COLO829 (cell line): ENCODE data around the gene WFS1.

ENCODE experiments used
- DNase-seq: peaks from one replicate; pipeline ENCODE4 v3.0.0; 2012; ENCODE audit warnings: low spot score

Gene WFS1

DNA sequence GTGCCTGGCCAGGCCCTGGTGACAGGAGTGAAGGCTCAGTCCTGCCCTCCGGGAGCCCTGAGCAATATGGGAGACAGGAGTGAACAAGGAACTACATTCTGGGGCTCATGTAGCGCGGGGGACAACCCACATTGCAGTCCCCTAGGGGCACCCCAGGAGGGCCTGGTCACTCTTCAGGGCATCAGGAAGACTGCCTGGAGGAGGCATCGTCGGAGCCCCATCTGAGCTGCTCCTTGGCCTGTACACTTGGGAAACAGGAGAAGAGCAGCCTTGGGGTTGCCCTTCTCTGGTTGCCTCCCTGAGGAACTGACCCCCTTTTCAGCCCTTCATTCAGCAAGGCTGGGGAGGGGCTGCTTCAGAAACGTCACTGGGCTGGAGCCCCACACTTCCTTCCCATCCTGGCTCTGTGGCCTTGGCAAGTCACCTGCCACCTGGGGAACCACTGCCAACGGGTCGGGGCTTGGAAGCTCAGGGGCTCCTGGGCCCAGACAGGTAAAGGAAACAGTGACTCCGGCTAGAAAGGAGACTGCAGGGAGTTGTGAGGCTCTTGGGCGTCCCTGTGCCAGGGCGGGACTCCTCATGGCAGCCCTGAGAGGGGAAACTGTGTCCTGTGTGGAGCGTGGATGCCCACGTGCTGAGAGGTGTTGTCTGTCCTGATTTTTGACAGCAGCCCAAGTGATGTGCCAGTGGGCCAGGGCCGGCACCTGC, 10.1 kb downstream of the WFS1 start:
- DNase-seq: no peak

- DNase-seq: no peak
Observed at GRCh38 chr4:6280365-6280996, 10.8 kb downstream of the WFS1 start.

- DNase-seq: no peak
Observed at GRCh38 chr4:6281436-6282313, 12.0 kb downstream of the WFS1 start.

- DNase-seq: no peak
Observed at GRCh38 chr4:6282314-6282771, 12.7 kb downstream of the WFS1 start.

DNA sequence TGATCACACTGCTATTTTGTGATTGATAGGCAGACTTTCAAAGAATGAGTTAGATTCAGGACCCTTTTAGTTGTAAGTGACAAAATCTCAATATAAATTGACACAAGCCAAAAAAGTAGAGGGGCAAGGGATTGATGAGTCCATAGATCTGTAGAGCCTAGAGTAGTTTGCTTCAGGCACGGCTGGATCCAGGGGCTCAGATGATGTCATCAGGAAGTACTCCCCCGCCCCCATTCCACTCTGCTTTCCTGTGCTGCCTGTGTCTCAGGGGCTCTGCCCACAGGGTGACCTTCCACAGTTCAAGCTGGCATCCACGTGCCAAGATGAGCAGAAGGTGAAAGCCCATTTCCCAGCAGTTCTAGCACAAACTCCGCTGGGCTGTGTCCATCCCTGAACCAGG, 13.6 kb downstream of the WFS1 start:
- DNase-seq: no peak

DNA sequence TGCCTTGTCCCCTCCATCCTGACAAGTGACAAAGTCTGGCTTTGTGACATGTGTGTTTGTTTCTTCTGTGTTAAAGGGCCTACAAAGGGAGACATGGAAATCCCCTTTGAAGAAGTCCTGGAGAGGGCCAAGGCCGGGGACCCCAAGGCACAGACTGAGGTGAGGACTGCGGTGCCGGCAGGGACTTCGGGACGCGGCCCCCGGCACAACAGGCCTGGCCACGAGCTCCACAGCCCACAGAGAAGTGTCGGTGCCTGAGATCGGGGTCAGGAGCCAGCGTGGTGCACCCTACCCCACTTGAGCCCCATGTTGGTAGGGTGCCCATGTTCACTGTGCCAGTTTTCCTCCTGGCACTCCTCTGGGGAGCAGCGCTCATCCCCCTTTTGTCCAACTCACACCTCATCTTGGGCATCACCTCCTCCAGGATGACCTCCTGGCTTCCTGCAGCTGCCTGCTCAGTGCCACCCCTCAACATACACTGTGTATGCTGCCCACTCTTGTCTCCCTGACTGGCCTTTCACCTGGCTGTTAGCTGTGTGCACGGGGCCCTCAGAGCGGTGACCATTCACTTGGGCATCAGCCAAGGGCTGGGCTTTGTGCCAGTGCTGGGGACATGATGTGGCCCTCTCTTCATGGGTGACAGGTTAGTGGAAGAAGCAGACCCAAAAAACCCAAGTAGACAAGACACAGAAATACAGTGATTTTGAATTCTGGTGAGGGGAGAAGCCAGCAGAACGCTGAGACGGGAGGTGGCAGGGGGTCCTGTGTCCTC, 17.6 kb downstream of the WFS1 start:
- DNase-seq: no peak

GRCh38 chr4:6288342-6288741, 18.7 kb downstream of the WFS1 start:
- DNase-seq: no peak

- no peak for DNase-seq
Observed at GRCh38 chr4:6288871-6289270, 19.2 kb downstream of the WFS1 start.

DNA sequence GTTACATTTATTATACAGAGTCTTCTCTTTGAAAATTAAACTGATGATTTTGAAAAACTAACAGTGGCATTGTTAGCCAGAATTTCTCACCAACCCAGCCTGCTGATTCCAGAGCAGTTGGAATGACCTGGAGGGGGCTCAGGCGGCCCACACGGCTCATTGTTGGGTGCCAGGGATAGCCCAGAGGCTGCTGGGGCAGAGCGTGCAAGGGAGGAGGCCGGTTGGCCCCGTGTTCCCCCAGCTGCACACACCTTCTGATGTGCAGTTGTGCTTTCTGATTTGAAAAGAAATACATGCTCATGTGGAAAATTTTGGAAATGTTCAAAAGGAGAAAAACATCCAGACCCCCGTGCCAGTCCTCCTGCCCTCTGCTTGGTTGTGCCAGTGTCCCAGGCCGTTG, 20.6 kb downstream of the WFS1 start:
- DNase-seq: no peak

DNA sequence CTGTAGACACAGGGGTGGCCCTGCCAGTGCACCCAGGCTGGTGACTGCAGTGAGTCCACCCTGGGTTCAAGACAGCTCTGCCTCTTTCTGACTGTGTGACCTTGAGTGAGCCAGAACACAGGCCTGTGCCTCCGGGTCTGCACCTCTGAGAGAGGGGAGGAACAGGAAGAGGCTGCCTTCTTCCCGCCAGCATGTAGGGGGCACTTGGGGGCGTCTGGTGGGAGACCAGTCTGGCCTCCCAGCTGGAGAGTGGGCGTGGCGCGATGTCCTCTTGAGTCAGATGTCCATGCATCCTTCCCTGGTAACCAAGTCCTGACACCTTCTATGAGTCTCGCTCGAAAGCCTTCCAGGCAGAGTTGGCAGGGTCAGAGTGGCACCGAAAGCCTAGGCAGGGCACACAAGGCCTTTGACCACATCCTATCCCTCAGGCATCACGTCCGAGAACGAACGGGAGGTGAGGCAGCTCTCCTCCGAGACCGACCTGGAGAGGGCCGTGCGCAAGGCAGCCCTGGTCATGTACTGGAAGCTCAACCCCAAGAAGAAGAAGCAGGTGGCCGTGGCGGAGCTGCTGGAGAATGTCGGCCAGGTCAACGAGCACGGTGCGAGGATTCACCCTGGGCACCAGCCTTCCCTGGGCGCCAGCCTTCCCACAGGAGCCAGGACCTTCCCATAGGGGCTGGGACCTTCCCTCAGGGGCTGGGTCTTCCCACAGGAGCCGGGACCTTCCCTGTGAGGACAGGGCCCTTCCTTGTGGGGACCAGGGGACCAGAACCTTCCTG, 21.3 kb downstream of the WFS1 start:
- no peak for DNase-seq

- no peak for DNase-seq
Observed at GRCh38 chr4:6291784-6292297, 22.2 kb downstream of the WFS1 start.

DNA sequence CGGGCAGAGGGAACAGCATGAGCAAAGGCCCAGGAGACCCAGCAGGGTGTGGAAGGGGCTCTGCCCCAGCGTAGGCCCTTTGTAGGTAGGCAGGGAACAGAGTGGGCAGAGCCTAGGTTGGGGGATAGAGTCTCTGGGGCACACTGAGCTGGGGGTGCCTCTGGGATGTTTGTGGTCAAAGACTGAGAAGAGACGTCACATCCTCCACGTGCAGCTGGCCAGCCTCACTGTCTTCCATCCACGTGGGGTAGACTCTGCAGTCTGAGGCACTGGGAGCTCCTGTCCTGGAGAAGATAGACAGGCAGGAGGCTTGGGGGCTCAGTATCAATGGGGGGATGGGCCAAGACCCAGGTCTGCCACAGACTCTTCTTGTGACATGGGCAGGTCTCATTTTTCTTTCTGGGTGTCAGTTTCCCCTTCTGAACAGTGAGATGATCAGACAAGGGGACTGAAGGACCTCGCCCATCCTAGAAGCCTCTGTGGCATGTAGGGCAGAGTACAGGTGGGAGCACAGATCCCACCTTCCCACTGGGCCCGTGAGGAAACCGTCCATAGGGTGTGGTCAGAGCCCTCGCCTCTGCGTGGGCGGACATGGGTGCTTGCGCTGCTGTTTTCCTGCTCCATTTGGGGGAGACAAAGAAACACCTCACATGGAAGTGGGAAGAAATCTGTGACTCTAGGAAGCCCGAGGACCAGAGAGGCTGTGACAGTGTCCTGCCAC, 22.9 kb downstream of the WFS1 start:
- DNase-seq: no peak

DNA sequence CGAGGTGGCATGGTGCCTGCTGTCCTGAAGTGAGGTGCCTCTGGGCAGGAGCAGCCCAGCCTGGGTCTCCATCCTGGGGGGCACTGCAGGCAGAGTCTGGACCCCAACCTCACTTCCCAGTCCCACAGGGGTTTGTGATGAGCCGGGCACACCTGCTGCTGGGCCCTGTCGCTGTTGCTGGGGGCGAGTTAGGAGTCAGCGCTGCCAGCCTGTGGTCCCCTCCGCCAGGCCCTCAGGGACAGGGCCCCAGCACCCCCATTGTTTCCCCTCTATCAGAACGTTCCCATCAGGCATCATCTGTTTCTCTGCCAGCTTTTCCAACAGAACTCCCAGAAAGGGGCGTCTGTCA, 23.4 kb downstream of the WFS1 start:
- no peak for DNase-seq

- no peak for DNase-seq
Observed at GRCh38 chr4:6293661-6294060, 24.0 kb downstream of the WFS1 start.

DNA sequence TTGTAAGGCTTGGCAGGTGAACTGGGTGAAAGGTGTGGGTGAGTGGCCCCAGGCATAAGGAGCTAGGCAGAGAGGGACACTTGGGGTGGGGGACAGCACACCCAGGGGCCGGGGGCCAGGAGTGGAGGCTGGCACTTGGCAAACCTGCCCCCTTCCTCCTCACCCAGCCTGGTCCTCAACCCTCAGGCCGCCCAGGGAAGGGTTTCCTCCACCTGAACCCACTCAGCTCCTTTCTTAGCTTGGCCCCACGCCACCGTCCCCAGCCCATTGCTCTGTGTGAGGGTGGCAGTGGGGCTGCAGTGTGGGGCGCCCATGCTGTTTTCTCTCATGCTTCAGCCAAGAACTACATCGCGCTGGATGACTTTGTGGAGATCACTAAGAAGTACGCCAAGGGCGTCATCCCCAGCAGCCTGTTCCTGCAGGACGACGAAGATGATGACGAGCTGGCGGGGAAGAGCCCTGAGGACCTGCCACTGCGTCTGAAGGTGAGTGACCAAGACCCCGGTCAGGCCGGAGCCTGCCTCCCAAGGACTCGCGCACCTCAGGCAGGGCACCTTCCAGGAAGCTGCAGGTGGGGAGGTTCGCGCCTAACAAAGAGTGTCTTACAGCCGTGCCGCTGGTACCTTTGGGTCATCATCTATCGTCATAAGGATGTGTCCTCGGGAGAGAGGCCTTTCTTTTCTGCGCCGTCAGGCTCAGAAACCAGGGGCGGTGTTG, 25.2 kb downstream of the WFS1 start:
- DNase-seq: no peak

DNA sequence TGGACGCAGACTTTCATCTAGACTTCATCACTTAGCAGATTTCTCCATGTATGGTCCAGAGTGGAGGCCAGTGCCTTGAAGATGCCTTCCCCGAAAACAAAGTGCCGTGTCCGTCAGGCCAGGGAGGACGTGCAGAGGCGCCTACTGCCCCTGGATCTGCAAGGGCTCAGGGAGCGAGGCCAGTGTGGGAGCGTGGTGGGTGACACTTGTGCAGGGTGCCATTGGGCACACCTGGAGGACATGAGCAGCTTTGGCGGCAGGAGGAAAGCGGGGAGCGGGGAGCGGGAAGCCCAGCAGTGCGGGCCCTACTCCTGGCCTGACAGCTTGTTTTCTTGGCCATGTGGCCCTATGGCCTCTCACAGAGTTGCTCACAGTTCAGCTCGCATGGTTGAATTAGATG, 25.8 kb downstream of the WFS1 start:
- DNase-seq: no peak

GRCh38 chr4:6296026-6296425, 26.4 kb downstream of the WFS1 start:
- DNase-seq: no peak

GRCh38 chr4:6297266-6297815, 27.7 kb downstream of the WFS1 start:
- DNase-seq: no peak

DNA sequence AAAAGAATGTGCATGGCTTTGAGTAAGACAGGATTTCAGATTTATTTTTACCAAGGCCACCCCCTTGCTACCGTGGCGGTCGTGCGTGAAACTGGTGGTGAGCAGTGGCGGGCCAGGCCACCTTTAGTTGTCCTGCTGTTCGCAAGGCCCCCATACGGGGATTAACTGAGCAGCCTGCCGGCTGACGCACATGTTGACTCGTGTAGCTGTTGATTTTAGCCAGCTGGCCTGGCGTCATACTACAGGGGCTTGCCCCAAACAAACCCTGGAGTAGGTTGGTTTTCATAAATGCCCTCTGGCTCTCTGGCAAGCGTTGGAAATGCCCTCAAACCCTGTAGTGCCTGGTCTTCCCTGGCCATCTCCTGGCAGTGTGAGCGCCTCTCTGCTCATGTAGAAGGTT, 28.4 kb downstream of the WFS1 start:
- DNase-seq: no peak

GRCh38 chr4:6298852-6299251, 29.2 kb downstream of the WFS1 start:
- DNase-seq: no peak
